ENCODE measurements around the gene FIGN. TPM values are rescaled to one million over a fixed set of nuclear protein-coding genes. Genes with fewer than 3 reads are reported as not detected.

FIGN gene
- total and polyA plus RNA-seq, 2 donors (not counting 1 experiment from before 2014, with no cell fraction given): not detected

GRCh38 chr2:163554864-163555263 lies 180.9 kb downstream of the FIGN start:
- Mint-ChIP-seq H3K9me3 (ENCODE audit: insufficient read depth) (no peaks in the 10 kb centered on the region), H3K4me1 (no peaks in the 10 kb centered on the region), H3K27ac (no peak overlapping the region), H3K4me3 (no peak overlapping the region), H3K27me3 (no peaks in the 10 kb centered on the region)
- Histone ChIP-seq H3K27ac (ENCODE audit: low read length in 2 of 2) (no peak overlapping the region), H3K27me3 (replicated peaks in 1 of 4; ENCODE audit: control extremely low read depth in 1 of 4, control insufficient read depth in 3 of 4, insufficient read depth in 4 of 4, low read length in 3 of 4) (no peaks in the 10 kb centered on the region), H4K20me1 (ENCODE audit: control insufficient read depth, insufficient read depth, low read length, poor library complexity, severe bottlenecking) (no peaks in the 10 kb centered on the region), H3K36me3 (replicated peaks in 1 of 2; ENCODE audit: control extremely low read depth in 1 of 2, control insufficient read depth in 1 of 2, extremely low read depth in 1 of 2, insufficient read depth in 2 of 2, low read length in 1 of 2) (no peaks in the 10 kb centered on the region), H3K9me3 (ENCODE audit: control extremely low read depth in 1 of 3, control insufficient read depth in 2 of 3, insufficient read depth in 1 of 3, low read length in 2 of 3) (no peaks in the 10 kb centered on the region), H3K4me2 (replicated peaks; ENCODE audit: low read depth, low read length, poor library complexity, severe bottlenecking) (no peak overlapping the region), H2AFZ (ENCODE audit: insufficient read depth, low read depth, low read length, poor library complexity, severe bottlenecking) (no peak overlapping the region), H3K4me1 (ENCODE audit: control insufficient read depth in 2 of 2, insufficient read depth in 2 of 2, low read length in 2 of 2) (no peaks in the 10 kb centered on the region), H3K9ac (ENCODE audit: low read length) (no peak overlapping the region), H3K4me3 (ENCODE audit: control extremely low read depth in 1 of 5, extremely low read depth in 1 of 5, insufficient read depth in 1 of 5, low read depth in 2 of 5, low read length in 4 of 5) (no peak overlapping the region), H3K79me2 (ENCODE audit: control insufficient read depth, insufficient read depth, low read length) (no peaks in the 10 kb centered on the region)
- ATAC-seq (ENCODE audit: low read depth) (no peak), DNase-seq (no peak)
- CTCF ChIA-PET: no interaction called here
- no peak for TF ChIP-seq EZH2 (IDR thresholded peaks at IDR 0.05; ENCODE audit: borderline replicate concordance, insufficient read depth, low read depth, low read length, poor library complexity, severe bottlenecking)
- TF ChIP-seq CTCF (IDR thresholded peaks at IDR 0.05): no peak
- POLR2A ChIA-PET: no interaction called here
- intact Hi-C loops (cut with micrococcal nuclease): no loop called here
- WGBS (ENCODE audit: insufficient coverage): no CpG with 5 or more reads among the region's 3 CpGs

GRCh38 chr2:163553601-163554000 lies 182.2 kb downstream of the FIGN start:
- no peaks in the 10 kb centered on the region for H3K27me3 ChIP-seq (replicated peaks in 1 of 4; ENCODE audit: control extremely low read depth in 1 of 4, control insufficient read depth in 3 of 4, insufficient read depth in 4 of 4, low read length in 3 of 4)
- intact Hi-C loops (cut with micrococcal nuclease): no loop called here
- DNase-seq (no peak), ATAC-seq (ENCODE audit: low read depth) (no peak)
- H3K27ac ChIP-seq (ENCODE audit: low read length in 2 of 2): no peak overlapping the region
- H3K79me2 ChIP-seq (ENCODE audit: control insufficient read depth, insufficient read depth, low read length): no peaks in the 10 kb centered on the region
- H3K27ac Mint-ChIP-seq: no peak overlapping the region
- H3K9me3 Mint-ChIP-seq (ENCODE audit: insufficient read depth): no peaks in the 10 kb centered on the region
- H3K4me3 Mint-ChIP-seq: no peak overlapping the region
- H2AFZ ChIP-seq (ENCODE audit: insufficient read depth, low read depth, low read length, poor library complexity, severe bottlenecking): no peak overlapping the region
- no peak overlapping the region for H3K9ac ChIP-seq (ENCODE audit: low read length)
- no peak overlapping the region for H3K4me2 ChIP-seq (replicated peaks; ENCODE audit: low read depth, low read length, poor library complexity, severe bottlenecking)
- H3K9me3 ChIP-seq (ENCODE audit: control extremely low read depth in 1 of 3, control insufficient read depth in 2 of 3, insufficient read depth in 1 of 3, low read length in 2 of 3): no peaks in the 10 kb centered on the region
- no peaks in the 10 kb centered on the region for H3K36me3 ChIP-seq (replicated peaks in 1 of 2; ENCODE audit: control extremely low read depth in 1 of 2, control insufficient read depth in 1 of 2, extremely low read depth in 1 of 2, insufficient read depth in 2 of 2, low read length in 1 of 2)
- no peaks in the 10 kb centered on the region for H3K4me1 Mint-ChIP-seq
- TF ChIP-seq CTCF (IDR thresholded peaks at IDR 0.05): no peak
- TF ChIP-seq EZH2 (IDR thresholded peaks at IDR 0.05; ENCODE audit: borderline replicate concordance, insufficient read depth, low read depth, low read length, poor library complexity, severe bottlenecking): no peak
- H3K4me3 ChIP-seq (ENCODE audit: control extremely low read depth in 1 of 5, extremely low read depth in 1 of 5, insufficient read depth in 1 of 5, low read depth in 2 of 5, low read length in 4 of 5): no peak overlapping the region
- no peaks in the 10 kb centered on the region for H3K4me1 ChIP-seq (ENCODE audit: control insufficient read depth in 2 of 2, insufficient read depth in 2 of 2, low read length in 2 of 2)
- POLR2A ChIA-PET: no interaction called here
- CTCF ChIA-PET: no interaction called here
- H3K27me3 Mint-ChIP-seq: no peaks in the 10 kb centered on the region
- H4K20me1 ChIP-seq (ENCODE audit: control insufficient read depth, insufficient read depth, low read length, poor library complexity, severe bottlenecking): no peaks in the 10 kb centered on the region
